ENCODE measurements around the gene FAM149A. TPM values are rescaled to one million over a fixed set of nuclear protein-coding genes. Genes with fewer than 3 reads are reported as not detected.

Gene FAM149A
- total RNA-seq, 3 donors from 2014 or later (not counting 1 experiment from before 2014, with no cell fraction given), result 0.33 TPM; not detected in 2

- no peaks in the 10 kb centered on the region for H3K4me1 ChIP-seq (ENCODE audit: control insufficient read depth, insufficient read depth, low read length)
- H3K9me3 ChIP-seq (ENCODE audit: control insufficient read depth, insufficient read depth, low read length), result no peaks in the 10 kb centered on the region
- no peaks in the 10 kb centered on the region for H3K27me3 ChIP-seq (ENCODE audit: control insufficient read depth, insufficient read depth, low read length)
- DNase-seq (no peak), ATAC-seq (no peak)
- Mint-ChIP-seq H3K27me3 (ENCODE audit: low read depth in 2 of 2) (no peaks in the 10 kb centered on the region), H3K27ac (no peak overlapping the region), H3K36me3 (peaks cover 25% of the 10 kb centered on the region), H3K4me1 (no peaks in the 10 kb centered on the region), H3K9me3 (no peaks in the 10 kb centered on the region), H3K4me3 (no peak overlapping the region)
- no peak overlapping the region for H3K4me3 ChIP-seq (ENCODE audit: low read length)
- H3K27ac ChIP-seq (ENCODE audit: low read length), result no peak overlapping the region
- no peaks in the 10 kb centered on the region for H3K36me3 ChIP-seq (ENCODE audit: control insufficient read depth, insufficient read depth, low read length)
- intact Hi-C loops (cut with micrococcal nuclease), result no loop called here
- WGBS (ENCODE audit: insufficient coverage), result 93% methylated on average over 9 of the region's 9 CpGs
- no peak for TF ChIP-seq CTCF (IDR thresholded peaks at IDR 0.05)
Observed at GRCh38 chr4:186079694-186080093, 24.8 kb upstream of the FAM149A start.

GRCh38 chr4:186081202-186081807, 23.2 kb upstream of the FAM149A start:
- H3K27ac ChIP-seq (ENCODE audit: low read length), result no peak overlapping the region
- Mint-ChIP-seq H3K27me3 (ENCODE audit: low read depth in 2 of 2) (no peaks in the 10 kb centered on the region), H3K4me1 (no peaks in the 10 kb centered on the region), H3K36me3 (peaks cover 25% of the 10 kb centered on the region), H3K27ac (no peak overlapping the region), H3K9me3 (no peaks in the 10 kb centered on the region), H3K4me3 (no peak overlapping the region)
- no peaks in the 10 kb centered on the region for H3K27me3 ChIP-seq (ENCODE audit: control insufficient read depth, insufficient read depth, low read length)
- no peak for DNase-seq
- no peak for TF ChIP-seq CTCF (IDR thresholded peaks at IDR 0.05)
- H3K4me3 ChIP-seq (ENCODE audit: low read length), result no peak overlapping the region
- no peak for ATAC-seq
- H3K9me3 ChIP-seq (ENCODE audit: control insufficient read depth, insufficient read depth, low read length), result no peaks in the 10 kb centered on the region
- no peaks in the 10 kb centered on the region for H3K36me3 ChIP-seq (ENCODE audit: control insufficient read depth, insufficient read depth, low read length)
- WGBS (ENCODE audit: insufficient coverage), result 89% methylated on average over 14 of the region's 15 CpGs
- intact Hi-C loops (cut with micrococcal nuclease), result no loop called here
- no peaks in the 10 kb centered on the region for H3K4me1 ChIP-seq (ENCODE audit: control insufficient read depth, insufficient read depth, low read length)

- no peaks in the 10 kb centered on the region for H3K27me3 ChIP-seq (ENCODE audit: control insufficient read depth, insufficient read depth, low read length)
- H3K36me3 Mint-ChIP-seq, result peaks cover 25% of the 10 kb centered on the region
- no peaks in the 10 kb centered on the region for H3K36me3 ChIP-seq (ENCODE audit: control insufficient read depth, insufficient read depth, low read length)
- DNase-seq, result no peak
- H3K9me3 Mint-ChIP-seq, result no peaks in the 10 kb centered on the region
- no peak overlapping the region for H3K27ac ChIP-seq (ENCODE audit: low read length)
- ATAC-seq, result no peak
- WGBS (ENCODE audit: insufficient coverage), result 92% methylated on average over 3 of the region's 4 CpGs
- TF ChIP-seq CTCF (IDR thresholded peaks at IDR 0.05), result no peak
- H3K27me3 Mint-ChIP-seq (ENCODE audit: low read depth in 2 of 2), result no peaks in the 10 kb centered on the region
- no peaks in the 10 kb centered on the region for H3K4me1 Mint-ChIP-seq
- H3K27ac Mint-ChIP-seq, result no peak overlapping the region
- no peaks in the 10 kb centered on the region for H3K9me3 ChIP-seq (ENCODE audit: control insufficient read depth, insufficient read depth, low read length)
- H3K4me3 ChIP-seq (ENCODE audit: low read length), result no peak overlapping the region
- H3K4me1 ChIP-seq (ENCODE audit: control insufficient read depth, insufficient read depth, low read length), result no peaks in the 10 kb centered on the region
- intact Hi-C loops (cut with micrococcal nuclease), result no loop called here
- H3K4me3 Mint-ChIP-seq, result no peak overlapping the region
Observed at GRCh38 chr4:186082221-186082620, 22.3 kb upstream of the FAM149A start.

- no peaks in the 10 kb centered on the region for H3K4me1 ChIP-seq (ENCODE audit: control insufficient read depth, insufficient read depth, low read length)
- Mint-ChIP-seq H3K9me3 (no peaks in the 10 kb centered on the region), H3K36me3 (peaks cover 2% of the 10 kb centered on the region), H3K4me1 (no peaks in the 10 kb centered on the region), H3K27me3 (ENCODE audit: low read depth in 2 of 2) (no peaks in the 10 kb centered on the region), H3K4me3 (no peak overlapping the region), H3K27ac (no peak overlapping the region)
- H3K4me3 ChIP-seq (ENCODE audit: low read length), result no peak overlapping the region
- intact Hi-C loops (cut with micrococcal nuclease), result no loop called here
- H3K9me3 ChIP-seq (ENCODE audit: control insufficient read depth, insufficient read depth, low read length), result no peaks in the 10 kb centered on the region
- ATAC-seq, result no peak
- H3K36me3 ChIP-seq (ENCODE audit: control insufficient read depth, insufficient read depth, low read length), result no peaks in the 10 kb centered on the region
- H3K27me3 ChIP-seq (ENCODE audit: control insufficient read depth, insufficient read depth, low read length), result no peaks in the 10 kb centered on the region
- H3K27ac ChIP-seq (ENCODE audit: low read length), result no peak overlapping the region
- DNase-seq, result no peak
- TF ChIP-seq CTCF (IDR thresholded peaks at IDR 0.05), result no peak
Observed at GRCh38 chr4:186088523-186088922, 16.0 kb upstream of the FAM149A start.

Measured in natural killer cell (primary cell).